ENCODE data around the gene ZNF165.
"Not testable (repeated sequence)": the region's sequence is repeated elsewhere in the genome, so short reads cannot be mapped to it uniquely, and the experiment has no call there.

ZNF165 gene

GRCh38 chr6:28080381-28080630, at the start of gene ZNF165:
TSS of gene ZNF165 (plus strand) at chr6:28080568. CDS start at chr6:28085481, 4,913 bp downstream.
- DNase-seq = not testable (repeated sequence)

DNA sequence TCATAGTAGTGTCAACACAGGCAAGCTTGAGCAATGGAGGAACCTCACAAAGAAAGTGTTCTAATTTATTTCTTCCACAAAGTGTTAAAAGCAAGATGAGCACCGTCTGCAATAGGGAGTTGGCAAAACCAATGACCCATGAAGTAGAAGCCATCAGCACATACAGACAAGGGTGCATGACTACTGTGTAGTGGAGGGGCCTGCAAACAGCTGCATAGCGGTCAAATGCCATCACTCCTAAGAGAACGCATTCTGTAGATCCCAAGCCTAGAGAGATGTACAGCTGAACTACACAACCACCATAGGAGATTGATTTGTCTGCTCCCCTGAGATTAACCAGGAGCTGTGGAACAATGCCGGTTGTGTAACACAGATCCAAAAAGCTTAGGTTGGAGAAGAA, 26.8 kb upstream of the ZNF165 start:
- no peak for DNase-seq

- no peak for DNase-seq
Measured at GRCh38 chr6:28060405-28060804, 20.0 kb upstream of the ZNF165 start.

GRCh38 chr6:28064272-28064671, 16.1 kb upstream of the ZNF165 start:
- DNase-seq = no peak

DNA sequence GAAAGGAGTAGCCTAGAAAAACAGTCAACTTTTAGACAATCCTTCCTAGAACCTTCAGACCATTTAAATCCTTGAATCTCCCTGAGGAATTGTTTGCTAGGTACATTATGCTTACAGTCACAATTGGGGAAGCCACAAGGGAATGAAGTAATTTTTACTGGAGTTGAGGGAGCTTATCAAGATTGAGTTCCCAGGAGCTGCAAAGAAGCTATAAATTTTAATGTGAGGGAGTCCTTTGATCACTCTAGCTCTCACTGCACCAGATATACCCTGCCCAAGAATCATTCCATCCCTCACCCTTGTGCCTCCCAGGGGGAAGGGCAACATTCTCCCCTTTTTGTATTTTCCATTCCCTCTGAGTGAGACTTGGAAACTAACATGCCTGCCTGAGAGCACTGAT, 12.3 kb upstream of the ZNF165 start:
- no peak for DNase-seq

GRCh38 chr6:28070968-28071367, 9.4 kb upstream of the ZNF165 start:
- not testable (repeated sequence) for DNase-seq

DNA sequence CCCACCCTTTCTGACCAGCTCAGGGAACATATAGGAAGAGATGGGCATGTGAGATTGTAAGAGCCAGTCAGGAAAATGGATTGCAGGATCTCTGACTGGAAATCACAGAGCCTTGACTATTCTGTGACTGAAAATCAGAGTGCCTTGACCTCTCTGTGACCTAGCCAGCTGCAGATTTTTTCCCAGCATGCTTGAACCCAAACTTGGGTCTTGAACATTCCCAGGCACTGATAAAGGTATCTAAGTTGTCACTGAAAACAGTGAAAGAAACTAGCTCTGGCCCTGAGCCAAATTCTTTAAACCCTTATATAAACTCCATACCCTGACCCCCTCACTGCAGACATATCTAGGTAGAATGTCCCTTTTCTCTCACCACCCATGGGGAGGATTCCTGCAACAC, 2.3 kb upstream of the ZNF165 start:
- no peak for DNase-seq

GRCh38 chr6:28078836-28079235, 1.5 kb upstream of the ZNF165 start:
- no peak for DNase-seq

DNA sequence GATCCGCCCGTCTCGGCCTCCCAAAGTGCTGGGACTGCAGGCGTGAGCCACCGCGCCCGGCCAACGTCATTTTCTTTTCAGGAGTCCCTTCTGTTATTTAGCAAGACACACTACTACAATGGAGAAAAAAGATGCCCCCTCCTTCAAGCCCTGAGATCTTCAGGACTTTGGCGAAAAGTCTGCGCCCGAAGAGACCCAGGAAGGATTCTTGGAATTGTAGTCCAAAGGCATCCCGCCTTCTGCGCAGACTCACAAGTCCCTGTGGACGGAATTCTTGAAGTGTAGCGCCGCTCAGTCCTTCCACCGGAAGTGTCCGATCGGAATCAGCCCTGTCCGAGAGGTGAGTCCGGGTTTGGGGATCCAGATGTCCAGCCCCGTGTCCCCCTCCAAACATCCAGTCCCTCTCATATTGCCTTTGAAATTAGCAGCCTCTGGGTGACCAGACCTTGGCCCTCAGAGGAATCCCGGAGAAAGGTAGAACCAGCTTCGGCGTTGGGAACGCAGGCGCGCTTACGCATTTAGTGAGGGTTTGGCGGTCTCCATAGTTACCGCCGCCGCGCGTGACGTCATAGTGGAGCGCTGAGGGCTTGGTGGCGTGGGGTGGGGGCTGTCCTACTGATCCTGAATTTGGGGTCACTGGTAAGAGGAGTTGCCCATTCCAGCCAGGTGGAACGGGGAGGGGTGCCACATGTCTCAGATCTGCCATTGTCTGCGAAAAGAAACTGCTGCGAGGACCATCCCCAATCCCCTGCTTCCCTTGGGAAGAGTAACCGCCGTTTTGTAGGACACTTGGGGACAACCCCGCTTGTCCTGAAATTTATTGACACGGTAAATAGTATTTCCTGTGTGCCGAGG, 490 bp downstream of the ZNF165 start:
- DNase-seq = peak; percentile 57

GRCh38 chr6:28081486-28081751, 1.1 kb downstream of the ZNF165 start:
- no peak for DNase-seq

DNA sequence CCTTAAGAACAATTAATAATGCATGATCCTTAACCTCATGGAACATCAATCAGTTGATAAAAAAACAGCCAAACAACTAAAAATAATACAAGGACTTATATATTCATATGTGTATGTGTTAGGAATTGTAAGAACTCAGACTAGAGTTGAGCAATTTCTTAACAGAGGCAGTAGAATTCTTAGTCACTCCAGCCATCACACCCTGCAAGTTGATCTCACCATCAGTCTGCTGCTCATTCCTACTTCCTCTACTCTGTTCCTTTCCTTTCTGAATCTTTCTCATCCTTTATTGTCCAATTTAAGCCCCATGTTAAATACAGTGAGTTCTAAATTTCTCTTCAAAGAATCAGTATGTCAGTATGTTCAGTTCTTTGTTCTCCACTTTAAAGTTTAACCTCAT, 2.6 kb downstream of the ZNF165 start:
- DNase-seq = no peak

DNA sequence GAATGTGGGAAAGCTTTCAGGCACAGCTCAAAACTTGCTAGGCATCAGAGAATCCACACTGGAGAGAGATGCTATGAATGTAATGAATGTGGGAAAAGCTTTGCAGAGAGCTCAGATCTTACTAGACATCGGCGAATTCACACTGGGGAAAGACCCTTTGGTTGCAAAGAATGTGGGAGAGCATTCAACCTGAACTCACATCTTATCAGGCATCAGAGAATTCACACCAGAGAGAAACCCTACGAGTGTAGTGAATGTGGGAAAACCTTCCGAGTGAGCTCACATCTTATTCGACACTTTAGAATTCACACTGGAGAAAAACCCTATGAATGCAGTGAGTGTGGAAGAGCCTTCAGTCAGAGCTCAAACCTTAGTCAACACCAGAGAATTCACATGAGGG, 8.7 kb downstream of the ZNF165 start:
- DNase-seq = no peak

GRCh38 chr6:28090917-28091586, 10.7 kb downstream of the ZNF165 start:
- DNase-seq = no peak

GRCh38 chr6:28102222-28102621, 21.9 kb downstream of the ZNF165 start:
- DNase-seq = not testable (repeated sequence)

- not testable (repeated sequence) for DNase-seq
Measured at GRCh38 chr6:28102699-28103098, 22.3 kb downstream of the ZNF165 start.

DNA sequence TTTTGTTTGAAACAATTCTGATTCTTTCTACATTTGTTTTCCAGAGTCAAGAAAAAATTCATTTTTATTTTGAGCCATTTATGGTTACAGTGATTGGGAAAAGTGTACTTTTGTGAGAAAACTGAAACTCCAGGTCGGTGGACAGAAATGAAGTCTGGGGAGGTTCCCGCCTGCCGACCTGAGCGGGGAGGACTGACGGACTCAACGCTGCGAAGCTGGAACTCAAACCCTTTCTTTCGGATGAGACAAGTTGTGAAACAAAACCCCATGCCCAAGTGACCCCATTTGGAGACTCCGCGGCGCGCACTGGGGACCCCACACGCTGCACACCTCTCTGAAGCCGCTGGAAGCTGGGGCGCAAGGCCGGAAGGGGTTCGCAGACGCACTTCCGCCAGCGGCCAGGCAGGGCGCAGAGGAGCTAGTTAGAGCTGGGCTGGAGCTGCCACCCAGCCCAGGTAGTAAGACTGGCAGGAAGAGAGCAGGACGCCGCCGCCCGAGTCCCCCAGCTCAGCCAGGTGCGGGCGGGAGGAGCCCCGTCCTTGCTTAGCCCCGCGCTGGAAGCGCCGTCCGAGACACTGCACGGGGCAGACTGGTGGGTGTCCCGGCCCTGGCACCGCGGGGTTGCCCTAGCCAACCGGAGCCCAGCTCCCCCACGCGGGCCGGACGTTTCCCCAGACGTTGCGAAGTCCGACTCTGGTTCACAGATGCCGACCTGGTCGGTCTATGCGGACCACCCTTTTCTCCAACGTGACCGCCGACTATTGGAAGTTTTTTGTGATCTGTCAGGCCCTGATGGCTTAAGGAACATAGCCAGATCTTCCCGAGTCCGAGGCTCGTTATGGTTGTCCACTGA, 24.2 kb downstream of the ZNF165 start:
- DNase-seq = peak; percentile 59

- DNase-seq = no peak
Measured at GRCh38 chr6:28105245-28105639, 24.9 kb downstream of the ZNF165 start.

DNA sequence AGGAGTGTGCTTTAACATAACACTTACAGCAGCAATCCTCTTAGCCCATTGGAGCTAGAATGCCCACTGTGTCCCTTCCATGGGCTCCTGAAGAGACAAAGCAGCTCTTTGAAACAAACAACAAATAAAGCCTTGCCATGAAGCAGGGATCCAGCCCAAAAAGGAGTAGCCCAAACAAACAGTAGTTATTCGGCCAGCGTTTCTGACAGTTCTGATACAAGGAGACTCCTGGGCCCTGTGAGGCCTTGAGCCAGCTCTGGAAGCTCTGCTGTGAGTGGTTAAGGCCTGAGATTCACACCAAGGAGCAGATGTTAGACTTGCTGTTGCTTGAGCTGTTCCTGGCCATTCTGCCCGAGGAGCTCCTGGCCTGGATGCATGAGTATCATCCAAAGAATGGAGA, 27.1 kb downstream of the ZNF165 start:
- no peak for DNase-seq

DNA sequence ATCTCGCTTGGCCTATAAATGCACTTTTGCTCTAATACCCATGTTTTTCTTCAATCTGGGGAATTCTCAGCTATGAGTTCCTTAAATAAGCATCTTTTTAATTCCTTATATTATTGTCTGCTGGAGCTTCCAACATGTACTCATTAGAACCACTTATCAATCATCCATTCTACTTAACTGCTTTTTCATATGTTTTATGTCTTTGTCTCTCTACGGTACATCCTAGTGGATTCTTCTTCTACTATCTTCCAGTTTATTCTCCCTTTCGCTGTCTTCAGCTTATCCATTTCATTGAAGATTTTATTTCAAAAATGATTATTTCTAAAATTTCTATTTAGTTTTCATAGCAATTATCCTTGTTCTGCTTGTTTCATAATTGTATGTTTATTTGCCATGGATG, 31.6 kb downstream of the ZNF165 start:
- no peak for DNase-seq

- DNase-seq = no peak
Measured at GRCh38 chr6:28115799-28116198, 35.4 kb downstream of the ZNF165 start.

- DNase-seq = no peak
Measured at GRCh38 chr6:28117386-28118050, 37.1 kb downstream of the ZNF165 start.

GRCh38 chr6:28118217-28118616, 37.8 kb downstream of the ZNF165 start:
- DNase-seq = no peak

DNA sequence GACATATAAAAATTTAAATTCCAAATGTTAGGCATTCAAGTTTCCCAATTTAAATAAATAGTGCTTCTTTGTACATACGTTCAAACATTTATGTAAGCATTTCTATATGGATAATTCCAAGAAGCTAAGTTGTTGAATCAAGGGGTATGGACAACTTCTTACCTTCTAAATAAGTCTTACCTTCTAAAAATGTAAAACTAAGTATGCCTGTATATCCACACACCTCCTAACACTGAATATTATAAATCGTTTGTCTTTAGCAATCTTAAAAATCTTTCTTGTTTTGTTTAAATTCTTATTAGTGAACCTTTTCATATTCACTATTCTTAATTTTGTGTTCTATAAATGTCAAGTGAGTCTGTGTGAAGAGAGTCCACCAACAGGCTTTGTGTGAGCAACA, 41.5 kb downstream of the ZNF165 start:
- DNase-seq = no peak
